Measurements from ENCODE around the gene PFDN1.

The PFDN1 gene

DNA sequence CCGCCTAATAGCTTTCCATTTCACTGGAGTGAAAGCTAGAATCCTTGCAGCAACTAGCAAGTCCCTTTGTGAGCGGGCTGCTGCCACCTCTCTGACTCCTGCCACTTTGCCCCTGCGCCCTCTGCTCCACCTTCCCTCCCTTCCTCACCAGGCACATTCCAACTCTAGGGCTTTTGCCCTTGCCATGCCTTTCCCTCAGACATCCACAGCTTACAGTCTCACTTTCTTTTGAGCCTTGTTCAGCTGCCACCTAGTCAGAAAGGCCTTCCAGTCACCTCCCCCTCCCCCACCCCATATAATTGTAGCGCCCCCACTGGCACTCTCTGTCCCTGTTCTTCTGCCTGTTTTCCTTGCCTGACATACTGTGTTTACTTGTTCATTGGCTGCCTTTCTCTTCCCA is 96.9 kb downstream of the PFDN1 start:
- Histone ChIP-seq H3K4me2 (ENCODE audit: low read length) (no peak overlapping the region), H4K20me1 (ENCODE audit: insufficient read depth, low read length) (no peaks in the 10 kb centered on the region)

DNA sequence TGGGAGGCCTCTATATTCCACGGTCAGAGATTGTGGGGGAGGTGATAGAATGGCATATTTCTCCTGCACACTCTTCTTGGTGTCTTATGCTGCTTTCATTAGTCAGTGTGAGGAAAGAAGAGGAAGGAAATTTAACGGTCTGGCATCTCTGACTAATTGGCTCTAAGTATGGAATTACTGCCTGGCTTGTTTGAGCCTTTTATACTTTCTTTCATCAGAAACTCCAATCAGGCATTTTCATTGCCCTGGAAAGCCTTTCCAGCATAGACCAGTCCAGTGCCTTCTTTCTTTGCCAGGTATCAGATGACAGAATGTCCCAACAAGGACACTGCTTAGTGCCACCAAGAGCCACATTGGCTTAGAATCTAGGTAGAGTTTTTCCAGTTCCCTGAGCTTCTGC is 97.7 kb downstream of the PFDN1 start:
- H3K27me3 ChIP-seq (ENCODE audit: insufficient read depth, low read length) = no peaks in the 10 kb centered on the region
- no peak overlapping the region for H3K4me3 ChIP-seq (ENCODE audit: low read depth, low read length, poor library complexity, severe bottlenecking)
- no peaks in the 10 kb centered on the region for H3F3A ChIP-seq (ENCODE audit: insufficient read depth, low read length)
- no peak overlapping the region for H3K27ac ChIP-seq (ENCODE audit: low read depth, low read length, poor library complexity, severe bottlenecking)
- H4K20me1 ChIP-seq (ENCODE audit: insufficient read depth, low read length) = no peaks in the 10 kb centered on the region
- H3K4me2 ChIP-seq (ENCODE audit: low read length) = no peak overlapping the region
- H2AFZ ChIP-seq (ENCODE audit: low read length) = no peak overlapping the region
- no peaks in the 10 kb centered on the region for H3K9me3 ChIP-seq (ENCODE audit: low read length)
- H3K9me2 ChIP-seq (ENCODE audit: low read depth, low read length) = no peaks in the 10 kb centered on the region
- H3K36me3 ChIP-seq (ENCODE audit: insufficient read depth, low read length) = no peaks in the 10 kb centered on the region
- no peak for TF ChIP-seq EZH2 (IDR thresholded peaks at IDR 0.05; ENCODE audit: borderline replicate concordance, low read length)
- TF ChIP-seq, protein P1, sequence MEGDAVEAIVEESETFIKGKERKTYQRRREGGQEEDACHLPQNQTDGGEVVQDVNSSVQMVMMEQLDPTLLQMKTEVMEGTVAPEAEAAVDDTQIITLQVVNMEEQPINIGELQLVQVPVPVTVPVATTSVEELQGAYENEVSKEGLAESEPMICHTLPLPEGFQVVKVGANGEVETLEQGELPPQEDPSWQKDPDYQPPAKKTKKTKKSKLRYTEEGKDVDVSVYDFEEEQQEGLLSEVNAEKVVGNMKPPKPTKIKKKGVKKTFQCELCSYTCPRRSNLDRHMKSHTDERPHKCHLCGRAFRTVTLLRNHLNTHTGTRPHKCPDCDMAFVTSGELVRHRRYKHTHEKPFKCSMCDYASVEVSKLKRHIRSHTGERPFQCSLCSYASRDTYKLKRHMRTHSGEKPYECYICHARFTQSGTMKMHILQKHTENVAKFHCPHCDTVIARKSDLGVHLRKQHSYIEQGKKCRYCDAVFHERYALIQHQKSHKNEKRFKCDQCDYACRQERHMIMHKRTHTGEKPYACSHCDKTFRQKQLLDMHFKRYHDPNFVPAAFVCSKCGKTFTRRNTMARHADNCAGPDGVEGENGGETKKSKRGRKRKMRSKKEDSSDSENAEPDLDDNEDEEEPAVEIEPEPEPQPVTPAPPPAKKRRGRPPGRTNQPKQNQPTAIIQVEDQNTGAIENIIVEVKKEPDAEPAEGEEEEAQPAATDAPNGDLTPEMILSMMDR (IDR thresholded peaks at IDR 0.05; ENCODE audit: low read length) = no peak
- no peaks in the 10 kb centered on the region for H3K4me1 ChIP-seq (ENCODE audit: insufficient read depth, low read length, severe bottlenecking)
- H3K9ac ChIP-seq (ENCODE audit: low read length) = no peak overlapping the region
- H3K79me2 ChIP-seq (ENCODE audit: insufficient read depth, low read length) = no peaks in the 10 kb centered on the region

More for the DNA sequence above, 96.9 kb downstream of the PFDN1 start:
- Histone ChIP-seq H3K27ac (ENCODE audit: low read depth, low read length, poor library complexity, severe bottlenecking) (no peak overlapping the region), H3K9me3 (ENCODE audit: low read length) (no peaks in the 10 kb centered on the region), H3K9me2 (ENCODE audit: low read depth, low read length) (no peaks in the 10 kb centered on the region), H3K4me3 (ENCODE audit: low read depth, low read length, poor library complexity, severe bottlenecking) (no peak overlapping the region), H3F3A (ENCODE audit: insufficient read depth, low read length) (no peaks in the 10 kb centered on the region), H3K36me3 (ENCODE audit: insufficient read depth, low read length) (no peaks in the 10 kb centered on the region), H3K79me2 (ENCODE audit: insufficient read depth, low read length) (no peaks in the 10 kb centered on the region), H3K27me3 (ENCODE audit: insufficient read depth, low read length) (no peaks in the 10 kb centered on the region), H3K4me1 (ENCODE audit: insufficient read depth, low read length, severe bottlenecking) (no peaks in the 10 kb centered on the region), H2AFZ (ENCODE audit: low read length) (no peak overlapping the region), H3K9ac (ENCODE audit: low read length) (no peak overlapping the region)
- TF ChIP-seq EZH2 (IDR thresholded peaks at IDR 0.05; ENCODE audit: borderline replicate concordance, low read length) = no peak
- TF ChIP-seq, protein P1 (IDR thresholded peaks at IDR 0.05; ENCODE audit: low read length) = peak; percentile 30

DNA sequence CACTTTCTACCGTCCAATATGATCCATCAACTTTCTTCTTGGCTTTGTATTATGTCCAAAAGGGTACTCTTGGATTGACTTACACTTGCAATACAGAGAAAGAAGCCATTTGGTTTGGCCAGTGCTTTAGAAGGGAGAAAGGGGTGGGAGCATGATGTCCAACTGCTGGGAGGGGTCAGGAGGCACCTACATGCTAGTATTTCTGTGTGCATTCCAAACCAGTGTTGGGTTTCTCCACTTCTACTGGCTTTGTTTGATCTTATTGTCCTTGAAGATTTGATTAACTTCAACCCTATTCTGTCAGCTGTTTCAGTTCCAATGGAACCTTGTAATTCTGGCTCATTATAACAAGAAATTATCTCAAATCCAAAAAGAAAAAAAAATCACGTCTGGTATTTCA is 100.3 kb downstream of the PFDN1 start:
- H3K4me2 ChIP-seq (ENCODE audit: low read length) = no peak overlapping the region
- TF ChIP-seq, protein P1 (IDR thresholded peaks at IDR 0.05; ENCODE audit: low read length) = no peak
- TF ChIP-seq EZH2 (IDR thresholded peaks at IDR 0.05; ENCODE audit: borderline replicate concordance, low read length) = no peak
- H3K4me1 ChIP-seq (ENCODE audit: insufficient read depth, low read length, severe bottlenecking) = no peaks in the 10 kb centered on the region
- H3K9ac ChIP-seq (ENCODE audit: low read length) = no peak overlapping the region
- no peaks in the 10 kb centered on the region for H3K79me2 ChIP-seq (ENCODE audit: insufficient read depth, low read length)
- H3K27ac ChIP-seq (ENCODE audit: low read depth, low read length, poor library complexity, severe bottlenecking) = no peak overlapping the region
- H2AFZ ChIP-seq (ENCODE audit: low read length) = no peak overlapping the region
- no peaks in the 10 kb centered on the region for H3F3A ChIP-seq (ENCODE audit: insufficient read depth, low read length)
- H3K36me3 ChIP-seq (ENCODE audit: insufficient read depth, low read length) = no peaks in the 10 kb centered on the region
- no peaks in the 10 kb centered on the region for H3K27me3 ChIP-seq (ENCODE audit: insufficient read depth, low read length)
- no peak overlapping the region for H3K4me3 ChIP-seq (ENCODE audit: low read depth, low read length, poor library complexity, severe bottlenecking)
- H3K9me2 ChIP-seq (ENCODE audit: low read depth, low read length) = no peaks in the 10 kb centered on the region
- no peaks in the 10 kb centered on the region for H3K9me3 ChIP-seq (ENCODE audit: low read length)
- no peaks in the 10 kb centered on the region for H4K20me1 ChIP-seq (ENCODE audit: insufficient read depth, low read length)
